Stimulated activated CD4-positive, alpha-beta T cell treated with anti-CD3 and anti-CD28 coated beads, Interleukin-12 subunit alpha, Interleukin-12 subunit beta, amount 100 ng/mL, for 24 hours (primary cell): ENCODE measurements around the gene ST8SIA6.
"Not testable (repeated sequence)": the region's sequence is repeated elsewhere in the genome, so short reads cannot be mapped to it uniquely, and the experiment has no call there.

Experiments
- DNase-seq, 2 experiments: peaks; one replicate each; pipeline ENCODE4 v3.0.0-alpha.2; 2020; ENCODE audit warnings: low read depth in 2 of 2

ST8SIA6 gene

DNA sequence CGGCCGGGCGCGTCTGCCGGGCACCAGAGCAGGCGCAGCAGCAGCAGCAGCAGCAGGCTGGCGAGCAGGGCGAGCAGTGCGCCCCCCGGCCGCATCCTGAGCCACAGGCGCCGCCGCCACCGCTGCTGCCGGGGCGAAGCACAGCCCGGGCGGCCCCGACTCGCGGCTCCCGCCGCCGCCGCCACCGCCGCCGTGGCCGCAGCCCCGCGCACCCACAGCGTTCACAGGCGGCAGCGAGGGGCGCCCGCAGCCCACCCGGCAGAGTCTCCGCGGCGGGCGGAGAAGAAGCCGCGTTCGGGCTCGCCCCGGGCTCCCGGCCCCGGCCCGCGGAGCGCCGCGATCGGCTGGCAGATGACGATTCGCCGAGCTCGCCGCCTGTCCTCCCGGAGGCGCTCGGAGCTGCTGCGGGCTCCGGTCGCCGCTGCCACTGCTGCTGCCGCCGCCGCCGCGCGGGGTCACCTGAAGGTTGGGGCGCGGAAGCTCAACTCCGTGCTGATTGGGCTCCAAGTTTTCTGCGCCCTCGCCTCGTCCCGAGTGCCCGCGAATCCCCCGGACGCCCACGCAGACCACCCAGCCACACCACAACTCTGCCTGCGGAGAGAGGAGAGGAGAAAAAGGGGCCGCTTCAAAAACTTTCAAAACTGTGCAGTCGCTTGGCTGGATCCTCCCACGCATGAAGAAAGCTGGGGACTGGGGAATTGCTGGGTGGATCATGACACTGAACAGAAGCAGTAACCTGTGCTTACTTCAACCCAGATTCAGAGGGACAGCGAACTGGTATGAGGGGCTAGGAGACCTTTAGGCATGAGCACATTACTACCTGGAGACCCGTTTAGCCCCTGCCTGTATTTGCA, at the start of gene ST8SIA6:
Gene ST8SIA6, minus strand, starts transcription at position 435 of the 854 bp plus-strand sequence. Its CDS starts 340 bp downstream, at position 95.
- peak in 1 of 2 experiments; percentile 32 for DNase-seq

DNA sequence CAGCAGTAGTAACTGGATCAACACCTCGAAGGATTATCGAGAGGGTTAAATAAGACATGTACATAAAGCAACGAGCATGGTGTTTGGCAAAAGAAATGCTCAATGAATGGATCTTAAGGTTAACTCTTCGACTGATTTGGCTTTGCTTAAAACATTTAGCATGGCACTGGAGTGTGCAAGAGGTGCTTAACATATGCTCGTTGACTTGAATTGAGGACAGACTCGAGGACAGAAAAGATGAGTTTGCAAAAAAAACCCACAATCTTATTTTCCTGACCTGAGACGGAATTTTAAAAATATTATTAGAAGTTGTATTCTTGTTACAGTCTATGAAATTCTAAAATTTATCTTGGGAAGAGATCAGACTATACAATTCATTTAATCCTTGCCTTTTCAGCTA, 49.4 kb upstream of the ST8SIA6 start:
- DNase-seq: no peak

DNA sequence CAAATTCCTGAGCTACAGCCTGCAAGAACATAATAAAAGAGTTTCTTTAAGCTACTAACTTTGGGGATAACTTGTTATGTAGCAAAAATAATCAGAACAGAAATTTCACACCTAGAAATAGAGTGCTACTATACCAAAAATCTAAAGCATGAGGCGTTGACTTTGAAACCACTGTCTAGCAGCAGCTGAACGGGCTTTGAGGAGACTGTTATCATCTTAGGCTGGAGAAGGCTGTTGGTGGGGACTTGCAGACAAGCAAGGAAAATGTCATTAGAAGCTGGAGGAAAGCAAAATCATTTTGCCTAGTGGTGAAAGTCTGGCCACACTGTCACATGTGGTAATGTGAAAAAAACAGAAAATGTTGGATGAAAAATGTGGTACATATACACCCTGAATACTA, 48.4 kb upstream of the ST8SIA6 start:
- no peak for DNase-seq

DNA sequence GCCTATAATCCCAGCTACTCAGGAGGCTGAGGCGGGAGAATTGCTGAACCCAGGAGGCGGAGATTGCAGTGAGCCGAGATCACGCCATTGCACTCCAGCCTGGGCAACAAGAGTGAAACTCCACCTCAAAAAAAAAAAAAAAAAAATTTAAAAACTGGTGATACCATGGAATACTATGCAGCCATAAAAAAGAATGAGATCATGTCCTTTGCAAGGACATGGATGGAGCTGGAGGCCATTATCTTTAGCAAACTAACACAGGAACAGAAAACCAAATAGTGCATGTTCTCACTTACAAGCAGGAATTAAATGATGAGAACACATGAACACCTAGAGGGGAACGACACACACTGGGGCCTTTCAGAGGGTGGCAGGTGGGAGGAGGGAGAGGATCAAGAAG, 44.6 kb upstream of the ST8SIA6 start:
- not testable (repeated sequence) for DNase-seq

DNA sequence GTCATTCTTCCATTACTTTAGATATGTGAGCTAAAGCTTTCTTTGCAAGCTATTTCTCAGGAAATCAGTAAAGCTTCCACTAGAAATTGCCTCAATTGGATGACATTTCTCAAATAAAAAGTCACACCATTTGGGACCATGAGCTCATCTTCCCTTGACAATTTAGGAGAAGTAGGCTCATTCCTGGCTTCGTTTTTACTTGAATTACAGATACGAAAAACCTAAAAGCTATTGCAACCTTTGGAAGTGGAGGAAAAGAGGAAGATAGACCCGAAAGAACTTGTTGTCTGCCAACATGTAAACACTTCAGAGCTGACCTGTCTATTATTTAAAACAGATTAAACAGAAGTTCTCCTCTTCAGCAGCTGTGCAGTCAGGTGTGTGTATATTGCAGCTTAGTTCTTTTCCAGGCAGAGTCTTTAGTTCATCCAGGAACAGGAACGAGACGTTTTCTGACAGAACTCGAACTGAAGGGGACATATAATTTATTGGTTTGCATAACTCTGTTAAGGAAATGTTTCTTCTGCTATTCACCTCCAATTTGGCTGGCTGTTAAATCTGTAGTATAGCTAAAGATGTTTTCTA, 43.1 kb upstream of the ST8SIA6 start:
- no peak for DNase-seq

DNA sequence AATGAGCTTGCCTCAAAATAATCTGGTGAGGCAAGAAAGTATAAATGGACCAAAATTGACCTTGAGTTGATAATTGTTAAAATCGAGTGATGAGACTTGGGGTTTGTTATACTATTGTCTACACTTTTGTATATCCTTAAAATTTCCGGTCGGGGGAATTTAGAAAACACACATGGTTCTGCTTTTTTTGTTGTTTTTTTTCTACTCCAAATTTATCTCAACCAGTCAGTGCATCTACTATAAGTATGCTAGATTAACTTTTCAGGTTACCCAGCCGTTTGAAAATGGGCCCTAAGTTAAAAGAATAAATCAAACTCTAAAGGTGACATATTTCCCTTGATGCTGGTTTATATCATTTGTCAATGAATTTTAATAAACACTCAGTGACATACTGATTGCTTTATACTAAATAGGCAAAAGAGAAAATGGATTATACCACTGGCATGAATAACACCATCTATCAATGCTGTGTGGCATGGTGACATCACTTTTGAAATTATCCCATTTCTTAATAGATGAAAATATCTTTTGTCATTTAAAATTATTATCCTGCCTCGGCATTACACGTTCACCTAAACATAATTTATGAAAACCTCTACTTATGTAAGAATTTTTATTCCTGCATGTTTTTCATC, 40.3 kb upstream of the ST8SIA6 start:
- no peak for DNase-seq

- DNase-seq: no peak
Measured at GRCh38 chr10:17488848-17489247, 34.5 kb upstream of the ST8SIA6 start.

GRCh38 chr10:17483079-17483478, 28.7 kb upstream of the ST8SIA6 start:
- no peak for DNase-seq

DNA sequence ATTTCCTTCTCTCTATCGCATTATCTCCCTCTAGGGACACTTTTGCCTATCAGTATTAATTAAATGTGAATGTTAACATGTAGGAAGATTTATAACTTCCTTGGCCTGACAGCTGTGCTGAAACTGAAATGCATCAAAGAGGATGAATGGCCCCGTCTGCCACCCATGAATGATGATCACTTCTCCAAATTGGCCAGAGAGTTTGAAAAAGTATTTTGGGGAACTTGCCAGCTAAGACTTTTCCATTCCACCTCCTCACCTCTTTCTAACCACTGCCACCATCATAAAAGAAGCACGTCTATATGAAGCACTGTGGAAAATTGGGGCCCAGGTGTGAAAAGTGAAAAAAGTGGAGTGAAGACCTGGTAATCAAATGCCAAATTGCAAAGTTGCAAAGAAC, 25.4 kb upstream of the ST8SIA6 start:
- DNase-seq: no peak

DNA sequence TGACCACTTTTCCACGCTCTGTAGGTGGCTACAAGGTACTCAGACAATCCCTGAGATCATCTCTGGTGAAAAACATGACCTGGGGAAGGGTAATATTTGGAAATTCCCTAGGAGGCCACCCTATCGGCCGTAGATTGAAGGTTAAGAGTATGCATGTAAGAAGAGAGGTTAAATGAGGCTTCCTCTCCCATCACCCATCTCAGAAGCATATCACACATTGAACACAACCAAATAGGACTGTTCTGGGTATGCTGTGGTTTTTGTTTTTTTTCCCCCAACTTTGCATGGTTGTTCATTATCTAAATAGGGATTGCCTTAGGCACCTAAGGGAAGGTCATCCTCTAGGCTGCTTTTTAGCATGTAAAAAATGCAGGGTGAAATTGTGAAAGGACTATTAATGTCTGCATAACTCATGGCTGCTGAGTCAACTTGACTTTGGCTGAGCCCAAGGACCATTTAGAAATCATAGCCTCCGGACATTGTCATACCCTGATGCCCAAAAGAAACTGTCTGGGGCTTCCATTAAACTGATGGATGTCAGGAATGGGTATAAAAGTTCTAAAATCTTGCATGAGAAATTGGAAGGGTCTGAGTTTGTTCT, 24.7 kb upstream of the ST8SIA6 start:
- no peak for DNase-seq

GRCh38 chr10:17476073-17476472, 21.7 kb upstream of the ST8SIA6 start:
- DNase-seq: no peak

- no peak for DNase-seq
Measured at GRCh38 chr10:17475661-17476060, 21.3 kb upstream of the ST8SIA6 start.

GRCh38 chr10:17474595-17475323, 20.4 kb upstream of the ST8SIA6 start:
- DNase-seq: no peak

DNA sequence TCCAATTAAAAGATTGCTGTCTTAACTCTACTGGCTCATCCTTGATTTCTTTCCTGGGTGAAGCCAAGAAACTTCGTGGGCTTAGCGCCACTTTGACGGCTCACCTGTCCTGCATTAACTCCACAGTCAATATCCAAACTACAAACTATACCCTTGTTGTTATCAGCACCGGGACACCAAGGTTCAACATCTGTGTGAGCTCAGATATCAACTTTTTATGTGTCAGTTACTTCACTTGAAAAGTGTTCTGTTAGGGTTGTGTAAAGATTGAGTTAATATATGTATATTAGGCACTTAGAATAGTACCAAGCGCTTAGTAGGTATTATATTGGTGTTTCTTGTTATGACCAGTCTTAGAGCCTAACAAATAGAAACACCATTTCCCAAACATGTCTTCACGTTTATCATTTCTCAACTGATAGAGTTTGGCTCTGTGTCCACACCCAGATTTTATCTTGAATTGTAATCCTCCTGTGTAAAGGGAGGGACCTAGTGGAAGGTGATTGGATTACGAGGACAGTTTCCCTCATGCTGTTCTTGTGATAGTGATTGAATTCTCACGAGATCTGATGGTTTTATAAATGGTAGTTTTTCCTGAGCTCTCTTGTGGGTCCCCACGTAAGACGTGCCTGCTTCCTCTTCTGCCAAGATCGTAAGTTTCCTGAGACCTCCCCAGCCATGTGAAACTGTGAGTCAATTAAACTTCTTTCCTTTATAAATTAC, 19.0 kb upstream of the ST8SIA6 start:
- no peak for DNase-seq

- DNase-seq: no peak
Measured at GRCh38 chr10:17472481-17473227, 18.3 kb upstream of the ST8SIA6 start.

DNA sequence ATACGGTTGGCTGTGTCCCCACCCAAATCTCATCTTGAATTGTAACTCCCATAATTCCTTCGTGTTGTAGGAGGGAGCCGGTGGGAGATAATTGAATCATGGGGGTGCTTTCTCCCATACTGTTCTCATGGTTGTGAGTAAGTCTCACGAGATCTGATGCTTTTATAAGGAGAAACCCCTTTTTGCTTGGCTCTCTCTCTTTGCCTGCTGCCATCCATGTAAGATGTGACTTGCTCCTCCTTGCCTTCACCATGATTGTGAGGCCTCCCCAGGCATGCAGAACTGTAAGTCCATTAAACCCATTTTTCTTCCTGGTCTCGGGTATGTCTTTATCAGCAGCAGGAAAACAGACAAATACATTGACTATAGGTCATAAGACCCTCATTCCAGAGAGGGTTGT, 15.9 kb upstream of the ST8SIA6 start:
- DNase-seq: no peak

DNA sequence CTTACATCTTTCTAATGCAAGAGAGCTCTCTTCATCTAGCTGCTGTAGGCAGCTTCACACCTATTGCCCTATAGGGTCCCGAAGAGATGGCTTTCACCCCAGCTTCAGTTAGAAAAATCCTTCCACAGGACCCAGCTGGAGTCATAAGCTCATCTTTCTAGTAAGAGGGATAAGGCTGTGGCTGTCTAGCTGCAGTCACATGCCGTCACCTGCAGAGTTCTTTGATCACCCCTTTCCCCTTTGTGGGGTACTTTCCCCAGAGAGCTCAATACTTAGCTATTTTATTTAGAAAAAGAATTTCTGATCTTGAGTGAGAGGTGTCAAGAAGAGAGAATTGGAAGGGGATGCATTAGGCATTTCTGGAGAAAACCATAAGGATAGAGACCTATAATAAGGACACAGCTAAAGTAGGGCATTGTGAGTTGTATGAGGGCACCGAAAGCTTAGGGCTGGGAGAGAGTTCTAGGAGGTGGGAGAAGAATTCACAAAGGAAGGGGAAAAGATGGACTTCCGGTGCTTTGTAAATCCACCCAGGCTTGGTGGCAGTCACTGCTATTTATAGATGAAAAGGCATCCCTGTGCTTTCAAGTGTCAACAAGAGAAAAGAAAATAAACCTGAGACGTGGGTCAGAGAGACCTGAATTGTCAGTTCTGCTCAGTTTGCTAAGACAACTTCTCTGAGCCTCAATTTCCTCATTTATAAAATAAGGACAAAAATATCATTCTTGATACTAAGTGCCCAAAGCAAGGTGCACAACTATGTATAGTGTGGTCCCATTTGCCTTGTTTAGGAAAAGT, 11.1 kb upstream of the ST8SIA6 start:
- no peak for DNase-seq

GRCh38 chr10:17464545-17464944, 10.2 kb upstream of the ST8SIA6 start:
- no peak for DNase-seq

- DNase-seq: no peak
Measured at GRCh38 chr10:17460756-17461155, 6.4 kb upstream of the ST8SIA6 start.

GRCh38 chr10:17457083-17457482, 2.7 kb upstream of the ST8SIA6 start:
- DNase-seq: no peak
